ENCODE data around the gene CDHR4.
"Not testable (repeated sequence)": the region's sequence is repeated elsewhere in the genome, so short reads cannot be mapped to it uniquely, and the experiment has no call there.

The CDHR4 gene

GRCh38 chr3:49780080-49780974 is 19.3 kb downstream of the CDHR4 start:
- no peaks in the 10 kb centered on the region for H3K9me3 Mint-ChIP-seq
- H3K27me3 Mint-ChIP-seq: no peaks in the 10 kb centered on the region
- peaks cover 40% of the 10 kb centered on the region for H3K4me1 Mint-ChIP-seq (ENCODE audit: low read depth)
- intact Hi-C loops (cut with micrococcal nuclease): loop anchor here (10.0 kb wide), 1 partner anchor 56 kb away; the partner anchor contains the start of gene GMPPB
- peaks cover 86% of the 10 kb centered on the region for H3K36me3 Mint-ChIP-seq (ENCODE audit: low read depth)
- H3K27ac Mint-ChIP-seq: no peak overlapping the region
- no peak overlapping the region for H3K4me3 Mint-ChIP-seq

GRCh38 chr3:49779358-49780079 is 20.2 kb downstream of the CDHR4 start:
- H3K4me3 Mint-ChIP-seq: no peak overlapping the region
- intact Hi-C loops (cut with micrococcal nuclease): loop anchor here (10.0 kb wide), 1 partner anchor 55 kb away; the partner anchor contains the start of gene GMPPB
- H3K36me3 Mint-ChIP-seq (ENCODE audit: low read depth): peaks cover 85% of the 10 kb centered on the region
- no peaks in the 10 kb centered on the region for H3K9me3 Mint-ChIP-seq
- no peak overlapping the region for H3K27ac Mint-ChIP-seq
- peaks cover 36% of the 10 kb centered on the region for H3K4me1 Mint-ChIP-seq (ENCODE audit: low read depth)
- no peaks in the 10 kb centered on the region for H3K27me3 Mint-ChIP-seq

GRCh38 chr3:49776101-49776500 is 23.6 kb downstream of the CDHR4 start:
- not testable (repeated sequence) for H3K9me3 Mint-ChIP-seq

GRCh38 chr3:49775538-49775937 is 24.1 kb downstream of the CDHR4 start:
- peaks cover 59% of the 10 kb centered on the region for H3K36me3 Mint-ChIP-seq (ENCODE audit: low read depth)
- H3K4me1 Mint-ChIP-seq (ENCODE audit: low read depth): peaks cover 20% of the 10 kb centered on the region
- H3K9me3 Mint-ChIP-seq: no peaks in the 10 kb centered on the region
- H3K27ac Mint-ChIP-seq: no peak overlapping the region
- no peak overlapping the region for H3K4me3 Mint-ChIP-seq
- intact Hi-C loops (cut with micrococcal nuclease): no loop called here
- H3K27me3 Mint-ChIP-seq: no peaks in the 10 kb centered on the region

More at GRCh38 chr3:49776101-49776500, 23.6 kb downstream of the CDHR4 start:
- H3K27ac Mint-ChIP-seq; H3K4me3 Mint-ChIP-seq; intact Hi-C loops (cut with micrococcal nuclease); H3K27me3 Mint-ChIP-seq: not testable (repeated sequence)
- peaks cover 60% of the 10 kb centered on the region for H3K36me3 Mint-ChIP-seq (ENCODE audit: low read depth)
- peaks cover 26% of the 10 kb centered on the region for H3K4me1 Mint-ChIP-seq (ENCODE audit: low read depth)

- Mint-ChIP-seq H3K4me3 (no peak overlapping the region), H3K36me3 (ENCODE audit: low read depth) (peaks cover 47% of the 10 kb centered on the region), H3K27me3 (no peaks in the 10 kb centered on the region), H3K27ac (no peak overlapping the region), H3K4me1 (ENCODE audit: low read depth) (peaks cover 4% of the 10 kb centered on the region), H3K9me3 (no peaks in the 10 kb centered on the region)
- intact Hi-C loops (cut with micrococcal nuclease): no loop called here
These were observed 27.0 kb downstream of the CDHR4 start for GRCh38 chr3:49772703-49773102.

- no peak overlapping the region for H3K4me3 Mint-ChIP-seq
- no peak overlapping the region for H3K27ac Mint-ChIP-seq
- H3K4me1 Mint-ChIP-seq (ENCODE audit: low read depth): peaks cover 4% of the 10 kb centered on the region
- H3K27me3 Mint-ChIP-seq: no peaks in the 10 kb centered on the region
- intact Hi-C loops (cut with micrococcal nuclease): no loop called here
- no peaks in the 10 kb centered on the region for H3K9me3 Mint-ChIP-seq
- peaks cover 36% of the 10 kb centered on the region for H3K36me3 Mint-ChIP-seq (ENCODE audit: low read depth)
These were observed 28.2 kb downstream of the CDHR4 start for GRCh38 chr3:49771340-49771938.

GRCh38 chr3:49769926-49770325 is 29.7 kb downstream of the CDHR4 start:
- Mint-ChIP-seq H3K4me3 (no peak overlapping the region), H3K4me1 (ENCODE audit: low read depth) (no peaks in the 10 kb centered on the region)

GRCh38 chr3:49769286-49769915 is 30.3 kb downstream of the CDHR4 start:
- no peak overlapping the region for H3K4me3 Mint-ChIP-seq
- intact Hi-C loops (cut with micrococcal nuclease): no loop called here
- no peaks in the 10 kb centered on the region for H3K4me1 Mint-ChIP-seq (ENCODE audit: low read depth)
- H3K9me3 Mint-ChIP-seq: no peaks in the 10 kb centered on the region
- no peak overlapping the region for H3K27ac Mint-ChIP-seq
- H3K36me3 Mint-ChIP-seq (ENCODE audit: low read depth): peaks cover 34% of the 10 kb centered on the region
- no peaks in the 10 kb centered on the region for H3K27me3 Mint-ChIP-seq

More at GRCh38 chr3:49769926-49770325, 29.7 kb downstream of the CDHR4 start:
- intact Hi-C loops (cut with micrococcal nuclease): no loop called here
- Mint-ChIP-seq H3K36me3 (ENCODE audit: low read depth) (peaks cover 34% of the 10 kb centered on the region), H3K9me3 (no peaks in the 10 kb centered on the region), H3K27ac (no peak overlapping the region), H3K27me3 (no peaks in the 10 kb centered on the region)

- intact Hi-C loops (cut with micrococcal nuclease): no loop called here
- H3K36me3 Mint-ChIP-seq (ENCODE audit: low read depth): peaks cover 11% of the 10 kb centered on the region
These were observed 35.7 kb downstream of the CDHR4 start for GRCh38 chr3:49763981-49764380.

GRCh38 chr3:49761661-49762060 is 38.0 kb downstream of the CDHR4 start:
- no peak overlapping the region for H3K4me3 Mint-ChIP-seq
- intact Hi-C loops (cut with micrococcal nuclease): no loop called here
- no peaks in the 10 kb centered on the region for H3K9me3 Mint-ChIP-seq
- H3K4me1 Mint-ChIP-seq (ENCODE audit: low read depth): peaks cover 12% of the 10 kb centered on the region
- peaks cover 11% of the 10 kb centered on the region for H3K36me3 Mint-ChIP-seq (ENCODE audit: low read depth)
- no peak overlapping the region for H3K27ac Mint-ChIP-seq
- no peaks in the 10 kb centered on the region for H3K27me3 Mint-ChIP-seq

More at GRCh38 chr3:49763981-49764380, 35.7 kb downstream of the CDHR4 start:
- no peak overlapping the region for H3K27ac Mint-ChIP-seq
- peaks cover 12% of the 10 kb centered on the region for H3K4me1 Mint-ChIP-seq (ENCODE audit: low read depth)
- H3K4me3 Mint-ChIP-seq: no peak overlapping the region
- H3K27me3 Mint-ChIP-seq: no peaks in the 10 kb centered on the region
- no peaks in the 10 kb centered on the region for H3K9me3 Mint-ChIP-seq

GRCh38 chr3:49759226-49759625 is 40.4 kb downstream of the CDHR4 start:
- intact Hi-C loops (cut with micrococcal nuclease): no loop called here
- Mint-ChIP-seq H3K36me3 (ENCODE audit: low read depth) (peaks cover 10% of the 10 kb centered on the region), H3K27me3 (no peaks in the 10 kb centered on the region)

GRCh38 chr3:49757197-49757596 is 42.5 kb downstream of the CDHR4 start:
- intact Hi-C loops (cut with micrococcal nuclease): no loop called here
- Mint-ChIP-seq H3K36me3 (ENCODE audit: low read depth) (peaks cover 21% of the 10 kb centered on the region), H3K27me3 (no peaks in the 10 kb centered on the region), H3K4me3 (no peak overlapping the region), H3K9me3 (no peaks in the 10 kb centered on the region), H3K27ac (no peak overlapping the region), H3K4me1 (ENCODE audit: low read depth) (peaks cover 28% of the 10 kb centered on the region)

More at GRCh38 chr3:49759226-49759625, 40.4 kb downstream of the CDHR4 start:
- Mint-ChIP-seq H3K27ac (peak overlapping the region; percentile 25), H3K9me3 (no peaks in the 10 kb centered on the region), H3K4me3 (no peak overlapping the region), H3K4me1 (ENCODE audit: low read depth) (peaks cover 16% of the 10 kb centered on the region)

- Mint-ChIP-seq H3K4me1 (ENCODE audit: low read depth) (peaks cover 28% of the 10 kb centered on the region), H3K36me3 (ENCODE audit: low read depth) (peaks cover 21% of the 10 kb centered on the region), H3K4me3 (no peak overlapping the region), H3K27me3 (no peaks in the 10 kb centered on the region), H3K27ac (no peak overlapping the region), H3K9me3 (no peaks in the 10 kb centered on the region)
- intact Hi-C loops (cut with micrococcal nuclease): no loop called here
These were observed 43.6 kb downstream of the CDHR4 start for GRCh38 chr3:49756036-49756435.

Measured in dendritic cell treated with granulocyte-macrophage colony-stimulating factor and Interleukin-4, amounts not matched to agents 40 ng/mL and 50 ng/mL, for 4 days (primary cell).